ENCODE measurements around the gene TKFC.
A peak's percentile ranks its signal among the peaks of the same experiment; 100 is the strongest.
"Not testable (repeated sequence)": the region's sequence is repeated elsewhere in the genome, so short reads cannot be mapped to it uniquely, and the experiment has no call there.

Gene TKFC

GRCh38 chr11:61378713-61379313 is 45.8 kb downstream of the TKFC start:
- H3K4me1 Mint-ChIP-seq, result no peaks in the 10 kb centered on the region
- no peak for DNase-seq
- H3K36me3 Mint-ChIP-seq (ENCODE audit: low read depth), result peaks cover 43% of the 10 kb centered on the region

GRCh38 chr11:61380884-61381283 is 47.9 kb downstream of the TKFC start:
- H3K27me3 Mint-ChIP-seq (ENCODE audit: low read depth, poor library complexity), result no peaks in the 10 kb centered on the region
- no peak overlapping the region for H3K4me3 Mint-ChIP-seq
- peaks cover 22% of the 10 kb centered on the region for H3K36me3 Mint-ChIP-seq (ENCODE audit: low read depth)
- no peaks in the 10 kb centered on the region for H3K4me1 Mint-ChIP-seq
- no peaks in the 10 kb centered on the region for H3K9me3 Mint-ChIP-seq
- TF ChIP-seq CTCF (IDR thresholded peaks at IDR 0.05), result no peak
- H3K27ac Mint-ChIP-seq, result no peak overlapping the region
- no peak for DNase-seq

More at GRCh38 chr11:61378713-61379313, 45.8 kb downstream of the TKFC start:
- Mint-ChIP-seq H3K9me3 (peaks cover 18% of the 10 kb centered on the region), H3K27ac (peak overlapping the region; percentile 43), H3K4me3 (no peak overlapping the region), H3K27me3 (ENCODE audit: low read depth, poor library complexity) (no peaks in the 10 kb centered on the region)
- no peak for TF ChIP-seq CTCF (IDR thresholded peaks at IDR 0.05)

- H3K9me3 Mint-ChIP-seq; H3K27ac Mint-ChIP-seq; DNase-seq; H3K4me3 Mint-ChIP-seq; H3K4me1 Mint-ChIP-seq; H3K36me3 Mint-ChIP-seq (ENCODE audit: low read depth): not testable (repeated sequence)
- peaks cover 12% of the 10 kb centered on the region for H3K27me3 Mint-ChIP-seq (ENCODE audit: low read depth, poor library complexity)
These were observed 50.8 kb downstream of the TKFC start for GRCh38 chr11:61383859-61384258.

GRCh38 chr11:61384271-61385242 is 51.5 kb downstream of the TKFC start:
- Mint-ChIP-seq H3K9me3 (peaks cover 5% of the 10 kb centered on the region), H3K27ac (no peak overlapping the region), H3K36me3 (ENCODE audit: low read depth) (peaks cover 6% of the 10 kb centered on the region), H3K27me3 (ENCODE audit: low read depth, poor library complexity) (peaks cover 16% of the 10 kb centered on the region), H3K4me1 (no peaks in the 10 kb centered on the region), H3K4me3 (no peak overlapping the region)
- DNase-seq, result no peak
- TF ChIP-seq CTCF (IDR thresholded peaks at IDR 0.05), result no peak

- Mint-ChIP-seq H3K36me3 (ENCODE audit: low read depth) (peaks cover 22% of the 10 kb centered on the region), H3K4me3 (no peak overlapping the region), H3K27ac (no peak overlapping the region), H3K27me3 (ENCODE audit: low read depth, poor library complexity) (peaks cover 24% of the 10 kb centered on the region), H3K4me1 (peaks cover 20% of the 10 kb centered on the region), H3K9me3 (peaks cover 34% of the 10 kb centered on the region)
- TF ChIP-seq CTCF (IDR thresholded peaks at IDR 0.05), result no peak
- DNase-seq, result no peak
These were observed 57.1 kb downstream of the TKFC start for GRCh38 chr11:61390161-61390560.

- H3K4me3 Mint-ChIP-seq, result peak overlapping the region; percentile 96
- peak overlapping the region; percentile 93 for H3K27ac Mint-ChIP-seq
These were observed 60.1 kb downstream of the TKFC start for GRCh38 chr11:61392981-61393595.

More at GRCh38 chr11:61392981-61393595, 60.1 kb downstream of the TKFC start:
- Mint-ChIP-seq H3K27me3 (ENCODE audit: low read depth, poor library complexity) (peaks cover 18% of the 10 kb centered on the region), H3K9me3 (peaks cover 36% of the 10 kb centered on the region), H3K36me3 (ENCODE audit: low read depth) (peaks cover 52% of the 10 kb centered on the region), H3K4me1 (peaks cover 20% of the 10 kb centered on the region)
- peak; percentile 10 for DNase-seq
- no peak for TF ChIP-seq CTCF (IDR thresholded peaks at IDR 0.05)

All from nephron progenitor cell (in vitro differentiated cells).